Liver (tissue), 9 donors: ENCODE data around the gene NDUFA8. TPM values are rescaled to one million over a fixed set of nuclear protein-coding genes. Genes with fewer than 3 reads are reported as not detected.

Experiments used
- DNase-seq: peaks from one replicate; pipeline ENCODE4 v3.0.0-alpha.2; 2017; ENCODE audit warnings: low spot score
- H3K27ac ChIP-seq, 2 donors: one replicate each; pipeline ENCODE4 v1.7.0; 2013; ENCODE audit warnings: inconsistent platforms in 2 of 2, low read length in 2 of 2, control low read depth in 1 of 2, low read depth in 1 of 2, mild to moderate bottlenecking in 1 of 2
- H3K27me3 ChIP-seq, 4 donors: one replicate each; pipeline versions ENCODE4 v1.6.1 to v1.7.0; 2013; ENCODE audit warnings: low read length in 3 of 4, inconsistent platforms in 1 of 4, mild to moderate bottlenecking in 1 of 4, moderate library complexity in 1 of 4; ENCODE audit not compliant: control insufficient read depth in 4 of 4, insufficient read depth in 4 of 4
- H3K36me3 ChIP-seq, 4 donors: one replicate each; pipeline versions ENCODE4 v1.6.1 to v1.7.0; 2013; ENCODE audit warnings: low read length in 3 of 4, mild to moderate bottlenecking in 3 of 4, low read depth in 1 of 4, moderate library complexity in 1 of 4; ENCODE audit not compliant: control insufficient read depth in 4 of 4, insufficient read depth in 3 of 4
- H3K4me1 ChIP-seq, 4 donors: one replicate each; pipeline versions ENCODE4 v1.6.1 to v1.7.0; 2013; ENCODE audit warnings: low read length in 3 of 4, mild to moderate bottlenecking in 3 of 4, moderate library complexity in 1 of 4; ENCODE audit not compliant: control insufficient read depth in 4 of 4, insufficient read depth in 4 of 4
- H3K4me3 ChIP-seq, 3 donors: one replicate each; pipeline versions ENCODE4 v1.6.1 to v1.7.0; 2013; ENCODE audit warnings: low read length in 3 of 3, control low read depth in 1 of 3, low read depth in 1 of 3, mild to moderate bottlenecking in 1 of 3
- H3K9ac ChIP-seq, 2 donors: one replicate each; pipeline ENCODE4 v1.7.0; 2013; ENCODE audit warnings: low read length in 2 of 2, mild to moderate bottlenecking in 2 of 2, moderate library complexity in 2 of 2, control low read depth in 1 of 2, low read depth in 1 of 2
- H3K9me3 ChIP-seq, 4 donors: one replicate each; pipeline versions ENCODE4 v1.6.1 to v1.7.0; 2013; ENCODE audit warnings: low read length in 3 of 4; ENCODE audit not compliant: control insufficient read depth in 4 of 4
- ATF3 ChIP-seq: IDR thresholded peaks from 2 replicates; pipeline ENCODE4 v1.6.1; 2016; ENCODE audit warnings: antibody characterized with exemption
- EGR1 ChIP-seq, 2 donors: IDR thresholded peaks; 2 replicates each; pipeline ENCODE4 v1.6.1; 2016 to 2018; ENCODE audit warnings: antibody characterized with exemption in 2 of 2, low read depth in 2 of 2
- FOXA1 ChIP-seq: IDR thresholded peaks from 2 replicates; pipeline ENCODE4 v1.6.1; 2016; ENCODE audit warnings: antibody characterized with exemption
- FOXA2 ChIP-seq: IDR thresholded peaks from 2 replicates; pipeline ENCODE4 v1.6.1; 2016; ENCODE audit warnings: antibody characterized with exemption
- GABPA ChIP-seq, 2 donors: IDR thresholded peaks in 1 of 2; conservative IDR thresholded peaks in 1 of 2; 2 replicates each; pipeline ENCODE4 v1.6.1; 2016; ENCODE audit warnings: antibody characterized with exemption in 2 of 2, mild to moderate bottlenecking in 1 of 2, moderate library complexity in 1 of 2
- HNF4A ChIP-seq, 2 donors: conservative IDR thresholded peaks; 2 replicates each; pipeline ENCODE4 v1.6.1; 2016; ENCODE audit warnings: antibody characterized with exemption in 2 of 2, mild to moderate bottlenecking in 2 of 2
- HNF4G ChIP-seq: IDR thresholded peaks from 2 replicates; pipeline ENCODE4 v1.6.1; 2016; ENCODE audit warnings: antibody characterized with exemption
- JUND ChIP-seq, 2 donors: IDR thresholded peaks; 2 replicates each; pipeline ENCODE4 v1.6.1; 2016; ENCODE audit warnings: antibody characterized with exemption in 2 of 2
- RXRA ChIP-seq, 2 donors: IDR thresholded peaks; 2 replicates each; pipeline ENCODE4 v1.6.1; 2017 to 2018; ENCODE audit warnings: antibody characterized with exemption in 2 of 2, mild to moderate bottlenecking in 1 of 2
- SP1 ChIP-seq: IDR thresholded peaks from 2 replicates; pipeline ENCODE4 v1.6.1; 2018; ENCODE audit warnings: antibody characterized with exemption, mild to moderate bottlenecking
- YY1 ChIP-seq: IDR thresholded peaks from 2 replicates; pipeline ENCODE4 v1.6.1; 2016; ENCODE audit warnings: antibody characterized with exemption, mild to moderate bottlenecking
- WGBS: extraction: QIAGEN DNeasy Blood & Tissue Kit; methylation state at CpG from one replicate; pipeline ENCODE4 v1.1.7; 2013; 5-methylcytosine and 5-hydroxymethylcytosine counted together
- polyA plus RNA-seq, 2 donors: library from polyadenylated mRNA; stranded (reverse) in 1 of 2; unstranded in 1 of 2; fragments of 200-250 nt in 1 of 2; fragments of >200 nt in 1 of 2; fragmentation: Nextera tagmentation in 1 of 2; extraction: Ambion mirVana in 1 of 2; gene quantifications; one replicate each; pipeline versions ENCODE4 v1.2.1 to v1.2.3, GENCODE V29; 2013 to 2015
- total RNA-seq, 2 donors: library from RNA; depleted of rRNA; stranded (reverse); fragments of >200 nt; gene quantifications; one replicate each; pipeline ENCODE4 v1.2.3, GENCODE V29; 2014
- TF ChIP-seq, protein P1 (sequence below): fragments of 150-350 bp; IDR thresholded peaks from 2 replicates; pipeline ENCODE4 v1.5.1; 2017; ENCODE audit warnings: improper control_type of control experiment, low read depth, low read length; ENCODE audit not compliant: missing input control
- TF ChIP-seq, protein P2 (sequence below): IDR thresholded peaks from 2 replicates; pipeline ENCODE4 v1.6.1; 2016; ENCODE audit warnings: antibody characterized with exemption
- TF ChIP-seq, protein P3 (sequence below): IDR thresholded peaks from 2 replicates; pipeline ENCODE4 v1.6.1; 2016; ENCODE audit warnings: antibody characterized with exemption
- donor health status: healthy.
- donor health status: healthy.
- donor health status: healthy.
- donor health status: healthy.
- donor health status: healthy.

NDUFA8 gene
- total and polyA plus RNA-seq, 4 donors: 24.9 to 51.9 (median 38.8) TPM

DNA sequence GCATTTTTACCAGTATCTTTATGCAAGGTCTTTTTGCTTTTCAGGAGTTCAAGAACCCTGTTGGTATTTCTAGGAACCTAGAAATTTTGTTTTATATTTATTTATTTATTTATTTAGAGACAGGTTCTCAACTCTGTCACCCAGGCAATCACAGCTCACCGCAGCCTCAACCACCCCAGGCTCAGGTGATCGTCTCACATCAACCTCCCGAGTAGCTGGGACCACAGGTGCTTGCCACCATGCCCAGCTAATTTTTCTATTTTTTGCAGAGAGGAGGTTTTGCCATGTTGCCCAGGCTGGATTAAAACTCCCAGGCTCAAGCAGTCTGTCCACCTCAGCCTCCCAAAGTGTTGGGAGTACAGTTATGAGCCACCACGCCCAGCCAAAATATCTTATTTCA lies 36.3 kb upstream of the NDUFA8 start:
- TF ChIP-seq ATF3: no peak
- TF ChIP-seq SP1: no peak
- TF ChIP-seq, protein P1, sequence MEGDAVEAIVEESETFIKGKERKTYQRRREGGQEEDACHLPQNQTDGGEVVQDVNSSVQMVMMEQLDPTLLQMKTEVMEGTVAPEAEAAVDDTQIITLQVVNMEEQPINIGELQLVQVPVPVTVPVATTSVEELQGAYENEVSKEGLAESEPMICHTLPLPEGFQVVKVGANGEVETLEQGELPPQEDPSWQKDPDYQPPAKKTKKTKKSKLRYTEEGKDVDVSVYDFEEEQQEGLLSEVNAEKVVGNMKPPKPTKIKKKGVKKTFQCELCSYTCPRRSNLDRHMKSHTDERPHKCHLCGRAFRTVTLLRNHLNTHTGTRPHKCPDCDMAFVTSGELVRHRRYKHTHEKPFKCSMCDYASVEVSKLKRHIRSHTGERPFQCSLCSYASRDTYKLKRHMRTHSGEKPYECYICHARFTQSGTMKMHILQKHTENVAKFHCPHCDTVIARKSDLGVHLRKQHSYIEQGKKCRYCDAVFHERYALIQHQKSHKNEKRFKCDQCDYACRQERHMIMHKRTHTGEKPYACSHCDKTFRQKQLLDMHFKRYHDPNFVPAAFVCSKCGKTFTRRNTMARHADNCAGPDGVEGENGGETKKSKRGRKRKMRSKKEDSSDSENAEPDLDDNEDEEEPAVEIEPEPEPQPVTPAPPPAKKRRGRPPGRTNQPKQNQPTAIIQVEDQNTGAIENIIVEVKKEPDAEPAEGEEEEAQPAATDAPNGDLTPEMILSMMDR: no peak
- TF ChIP-seq, protein P2, sequence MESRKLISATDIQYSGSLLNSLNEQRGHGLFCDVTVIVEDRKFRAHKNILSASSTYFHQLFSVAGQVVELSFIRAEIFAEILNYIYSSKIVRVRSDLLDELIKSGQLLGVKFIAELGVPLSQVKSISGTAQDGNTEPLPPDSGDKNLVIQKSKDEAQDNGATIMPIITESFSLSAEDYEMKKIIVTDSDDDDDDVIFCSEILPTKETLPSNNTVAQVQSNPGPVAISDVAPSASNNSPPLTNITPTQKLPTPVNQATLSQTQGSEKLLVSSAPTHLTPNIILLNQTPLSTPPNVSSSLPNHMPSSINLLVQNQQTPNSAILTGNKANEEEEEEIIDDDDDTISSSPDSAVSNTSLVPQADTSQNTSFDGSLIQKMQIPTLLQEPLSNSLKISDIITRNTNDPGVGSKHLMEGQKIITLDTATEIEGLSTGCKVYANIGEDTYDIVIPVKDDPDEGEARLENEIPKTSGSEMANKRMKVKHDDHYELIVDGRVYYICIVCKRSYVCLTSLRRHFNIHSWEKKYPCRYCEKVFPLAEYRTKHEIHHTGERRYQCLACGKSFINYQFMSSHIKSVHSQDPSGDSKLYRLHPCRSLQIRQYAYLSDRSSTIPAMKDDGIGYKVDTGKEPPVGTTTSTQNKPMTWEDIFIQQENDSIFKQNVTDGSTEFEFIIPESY: no peak
- TF ChIP-seq GABPA (IDR thresholded peaks at IDR 0.05 in 1 of 2, conservative IDR thresholded peaks at IDR 0.05 in 1 of 2): no peak
- no peak overlapping the region for H3K9ac ChIP-seq
- no peaks in the 10 kb centered on the region for H3K36me3 ChIP-seq
- H3K9me3 ChIP-seq: no peaks in the 10 kb centered on the region
- H3K4me1 ChIP-seq: no peaks in the 10 kb centered on the region
- DNase-seq: no peak
- no peak overlapping the region for H3K27ac ChIP-seq
- H3K4me3 ChIP-seq: no peak overlapping the region
- 94% methylated on average over 4 of the region's 4 CpGs for WGBS
- no peaks in the 10 kb centered on the region for H3K27me3 ChIP-seq

- Histone ChIP-seq H3K27me3 (no peaks in the 10 kb centered on the region), H3K4me3 (no peak overlapping the region), H3K27ac (no peak overlapping the region), H3K36me3 (no peaks in the 10 kb centered on the region), H3K9ac (no peak overlapping the region), H3K4me1 (no peaks in the 10 kb centered on the region), H3K9me3 (no peaks in the 10 kb centered on the region)
- DNase-seq: no peak
- 87% methylated on average over 6 of the region's 6 CpGs for WGBS
- TF ChIP-seq FOXA2: no peak
- TF ChIP-seq EGR1 (IDR thresholded peaks at IDR 0.05; ENCODE audit: low read depth in 2 of 2): no peak
- no peak for TF ChIP-seq RXRA (IDR thresholded peaks at IDR 0.05)
- TF ChIP-seq, protein P2: no peak
- no peak for TF ChIP-seq YY1
- TF ChIP-seq, protein P3, sequence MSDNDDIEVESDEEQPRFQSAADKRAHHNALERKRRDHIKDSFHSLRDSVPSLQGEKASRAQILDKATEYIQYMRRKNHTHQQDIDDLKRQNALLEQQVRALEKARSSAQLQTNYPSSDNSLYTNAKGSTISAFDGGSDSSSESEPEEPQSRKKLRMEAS: no peak
- no peak for TF ChIP-seq FOXA1
- no peak for TF ChIP-seq JUND (IDR thresholded peaks at IDR 0.05)
- TF ChIP-seq ATF3: no peak
- no peak for TF ChIP-seq HNF4A (conservative IDR thresholded peaks at IDR 0.05)
- TF ChIP-seq, protein P1: no peak
- no peak for TF ChIP-seq HNF4G
- no peak for TF ChIP-seq SP1
Measured at GRCh38 chr9:122193651-122194050, 34.1 kb upstream of the NDUFA8 start.
